Stimulated activated CD8-positive, alpha-beta memory T cell treated with anti-CD3 and anti-CD28 coated beads, Interleukin-2, amount 100 ng/mL, for 1 hour (primary cell): ENCODE data around the gene CLCN1.

Experiments
- DNase-seq, 2 donors: peaks; one replicate each; pipeline ENCODE4 v3.0.0-alpha.2; 2020; ENCODE audit warnings: low read depth in 2 of 2

Gene CLCN1

GRCh38 chr7:143363016-143363937 is 47.4 kb downstream of the CLCN1 start:
- DNase-seq, result no peak

- DNase-seq, result no peak
Observed at GRCh38 chr7:143367972-143368371, 52.1 kb downstream of the CLCN1 start.

GRCh38 chr7:143368387-143368786 is 52.5 kb downstream of the CLCN1 start:
- no peak for DNase-seq

- no peak for DNase-seq
Observed at GRCh38 chr7:143369678-143370651, 54.1 kb downstream of the CLCN1 start.

- DNase-seq, result no peak
Observed at GRCh38 chr7:143372070-143372469, 56.2 kb downstream of the CLCN1 start.

GRCh38 chr7:143373255-143373794 is 57.4 kb downstream of the CLCN1 start:
- no peak for DNase-seq

GRCh38 chr7:143374561-143374960 is 58.6 kb downstream of the CLCN1 start:
- DNase-seq, result no peak

GRCh38 chr7:143375298-143376034 is 59.6 kb downstream of the CLCN1 start:
- no peak for DNase-seq

GRCh38 chr7:143376396-143376795 is 60.5 kb downstream of the CLCN1 start:
- no peak for DNase-seq

GRCh38 chr7:143379611-143380259 is 63.8 kb downstream of the CLCN1 start:
- no peak for DNase-seq

- peak; percentile 79 to 83 for DNase-seq
Observed at GRCh38 chr7:143380260-143380645, 64.3 kb downstream of the CLCN1 start.

- DNase-seq, result peak; percentile 71 to 77
Observed at GRCh38 chr7:143380646-143381426, 64.9 kb downstream of the CLCN1 start, which contains the start of gene ZYX. ZYX (plus strand) TSS chr7:143381345; CDS start chr7:143381572, 227 bp downstream.

- no peak for DNase-seq
Observed at GRCh38 chr7:143381427-143382125, 65.7 kb downstream of the CLCN1 start.

- DNase-seq, result no peak
Observed at GRCh38 chr7:143382126-143382790, 66.3 kb downstream of the CLCN1 start.

GRCh38 chr7:143382791-143383641 is 67.1 kb downstream of the CLCN1 start:
- no peak for DNase-seq

GRCh38 chr7:143383642-143383957 is 67.7 kb downstream of the CLCN1 start:
- DNase-seq, result no peak

- no peak for DNase-seq
Observed at GRCh38 chr7:143384148-143384547, 68.2 kb downstream of the CLCN1 start.
